Colonic mucosa (tissue), 4 donors: ENCODE results near the gene ZNF606. TPM values are rescaled to one million over a fixed set of nuclear protein-coding genes. Genes with fewer than 3 reads are reported as not detected.

ENCODE experiments used
- DNase-seq: peaks from one replicate; pipeline ENCODE4 v3.0.0-alpha.2; 2020
- H3K27ac ChIP-seq: fragments of 200-600 bp; one replicate; pipeline ENCODE4 v1.8.0; 2021
- H3K27me3 ChIP-seq: fragments of 200-600 bp; one replicate; pipeline ENCODE4 v1.8.0; 2021
- H3K36me3 ChIP-seq: fragments of 200-600 bp; one replicate; pipeline ENCODE4 v1.8.0; 2021
- H3K4me1 ChIP-seq: fragments of 200-600 bp; one replicate; pipeline ENCODE4 v1.8.0; 2021; ENCODE audit warnings: mild to moderate bottlenecking
- H3K4me3 ChIP-seq: fragments of 200-600 bp; one replicate; pipeline ENCODE4 v1.8.0; 2021
- H3K9ac ChIP-seq, 2 donors: one replicate each; pipeline ENCODE4 v1.7.0; 2013; ENCODE audit warnings: control low read depth in 2 of 2, low read depth in 2 of 2, low read length in 2 of 2
- H3K9me3 ChIP-seq: fragments of 200-600 bp; one replicate; pipeline ENCODE4 v1.8.0; 2021
- CTCF ChIP-seq: fragments of 200-600 bp; IDR thresholded peaks from one replicate; pipeline ENCODE4 v1.8.0; 2022; ENCODE audit warnings: antibody characterized with exemption, mild to moderate bottlenecking
- intact Hi-C: fragments of 100-400 bp; cut with DNase I; formaldehyde crosslinking; loops from one replicate; pipeline ENCODE4 v1.14.1; 2022
- total RNA-seq, 2 donors: library from RNA; stranded (reverse); fragmentation: NEBNext Ultra II Directional in 1 of 2; extraction: Animal tissue kit (Norgen Biotek cat#: 25700) in 1 of 2; gene quantifications; one replicate each; pipeline ENCODE4 v1.2.1, GENCODE V29; 2021
- donor health status: healthy.
- donor health status: DM: no; HTN: no; CAD: no.
- donor health status: DM: no; HTN: no; CAD: no.

The ZNF606 gene
- total RNA-seq, 2 donors from 2014 or later, result 8.7 to 12.2 TPM

DNA sequence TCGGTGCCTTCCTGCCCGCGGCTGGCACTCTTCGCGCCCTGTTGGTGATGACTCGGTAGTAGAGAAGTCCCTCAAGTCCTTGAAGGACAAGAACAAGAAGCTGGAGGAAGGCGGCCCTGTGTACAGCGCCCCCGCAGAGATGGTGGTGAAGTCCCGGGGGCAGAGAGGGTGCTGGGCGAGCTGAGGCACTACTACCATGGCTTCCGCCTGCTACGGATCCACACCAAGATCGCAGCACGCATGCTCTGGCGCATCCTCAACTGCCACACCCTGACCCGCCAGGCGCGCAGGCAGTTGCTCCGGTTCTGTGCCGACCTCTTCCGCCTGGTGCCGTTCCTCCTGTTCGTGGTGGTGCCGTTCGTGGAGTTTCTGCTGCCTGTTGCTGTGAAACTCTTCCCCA lies 42.3 kb upstream of the ZNF606 start:
- Histone ChIP-seq H3K4me3 (no peak overlapping the region), H3K4me1 (no peaks in the 10 kb centered on the region), H3K36me3 (no peaks in the 10 kb centered on the region), H3K27me3 (no peaks in the 10 kb centered on the region), H3K27ac (no peak overlapping the region), H3K9me3 (no peaks in the 10 kb centered on the region), H3K9ac (no peak overlapping the region)
- no peak for DNase-seq
- intact Hi-C loops, result no loop called here
- no peak for TF ChIP-seq CTCF

- no peak for TF ChIP-seq CTCF
- no peak for DNase-seq
- Histone ChIP-seq H3K4me3 (no peak overlapping the region), H3K27me3 (no peaks in the 10 kb centered on the region), H3K4me1 (no peaks in the 10 kb centered on the region), H3K9me3 (no peaks in the 10 kb centered on the region), H3K36me3 (no peaks in the 10 kb centered on the region), H3K27ac (no peak overlapping the region), H3K9ac (no peak overlapping the region)
- intact Hi-C loops, result no loop called here
These were observed 41.8 kb upstream of the ZNF606 start for GRCh38 chr19:58044391-58044790.

DNA sequence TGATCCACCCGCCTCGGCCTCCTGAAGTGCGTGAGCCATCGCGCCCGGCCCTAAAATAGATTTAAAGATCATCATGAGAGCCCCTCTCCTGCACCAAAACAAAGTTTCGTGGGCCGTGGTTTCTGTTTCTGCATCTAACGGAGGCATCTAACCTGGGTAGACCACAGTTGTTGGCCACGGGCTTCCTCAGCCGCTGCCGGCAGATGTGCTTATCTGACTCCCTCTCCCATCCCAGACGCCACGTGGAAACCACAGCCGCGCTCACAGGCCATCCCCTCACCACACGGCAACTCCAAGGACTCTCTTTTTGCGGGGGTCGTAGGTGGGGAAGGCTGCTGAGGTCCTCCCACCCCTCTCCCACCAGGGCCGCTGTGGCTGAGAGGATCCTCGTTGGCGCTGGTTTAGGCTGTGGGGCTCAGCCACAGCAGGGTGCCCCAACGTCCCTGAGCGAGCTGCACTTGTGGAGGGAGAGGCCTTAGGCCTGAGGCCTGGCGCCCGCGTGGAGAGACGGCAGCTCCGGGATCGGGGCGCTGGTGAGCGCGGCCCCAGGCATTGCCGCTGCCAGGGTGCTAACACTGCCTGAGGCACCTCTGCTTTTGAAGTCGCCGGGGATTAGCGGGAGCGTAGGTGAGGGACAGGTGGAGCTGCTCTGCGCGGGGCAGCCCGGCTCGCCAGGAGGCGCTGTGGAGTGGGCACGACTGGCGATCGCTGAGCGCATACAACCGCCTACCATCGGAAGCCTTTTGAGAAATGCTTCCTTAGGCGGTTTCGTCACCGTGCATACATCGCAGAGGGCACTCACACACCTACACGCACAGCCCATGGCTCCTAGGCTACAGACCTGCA lies 40.1 kb upstream of the ZNF606 start:
- Histone ChIP-seq H3K4me3 (no peak overlapping the region), H3K9me3 (no peaks in the 10 kb centered on the region), H3K27me3 (no peaks in the 10 kb centered on the region), H3K9ac (no peak overlapping the region), H3K36me3 (no peaks in the 10 kb centered on the region), H3K4me1 (no peaks in the 10 kb centered on the region), H3K27ac (no peak overlapping the region)
- intact Hi-C loops, result no loop called here
- DNase-seq, result no peak
- TF ChIP-seq CTCF, result no peak

- intact Hi-C loops, result no loop called here
- no peak for TF ChIP-seq CTCF
- no peaks in the 10 kb centered on the region for H3K9me3 ChIP-seq
These were observed 38.3 kb upstream of the ZNF606 start for GRCh38 chr19:58040751-58041525.

DNA sequence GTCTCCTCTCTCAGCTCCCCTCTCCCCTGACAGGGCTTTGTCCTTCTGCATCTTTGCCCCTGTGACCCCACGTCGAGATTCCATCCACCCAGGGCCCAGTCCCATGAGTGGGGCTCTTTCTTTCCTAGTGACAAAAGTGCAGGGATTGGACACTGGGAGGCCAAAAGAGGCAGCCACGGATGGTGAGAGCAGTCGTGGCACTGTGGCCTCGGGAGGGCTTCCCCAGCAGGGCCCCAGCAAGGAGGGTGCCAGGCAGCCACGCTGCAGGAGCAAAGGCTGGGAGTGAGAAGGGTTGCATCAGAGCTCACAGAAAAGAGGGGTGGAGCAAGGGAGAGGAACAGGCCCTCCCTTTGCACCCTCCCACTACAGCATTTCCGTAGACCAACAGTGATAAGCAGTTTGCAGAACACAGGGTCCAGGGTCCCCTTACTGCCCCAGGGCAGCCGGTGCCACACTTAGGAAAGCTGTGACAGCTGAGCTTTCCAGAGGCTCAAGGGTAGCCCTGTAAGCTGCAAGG lies 36.1 kb upstream of the ZNF606 start:
- H3K27ac ChIP-seq, result no peak overlapping the region
- TF ChIP-seq CTCF, result no peak
- H3K27me3 ChIP-seq, result no peaks in the 10 kb centered on the region
- no peaks in the 10 kb centered on the region for H3K4me1 ChIP-seq
- no peaks in the 10 kb centered on the region for H3K36me3 ChIP-seq
- H3K9me3 ChIP-seq, result no peaks in the 10 kb centered on the region
- H3K9ac ChIP-seq, result no peak overlapping the region
- intact Hi-C loops, result no loop called here
- no peak for DNase-seq
- no peak overlapping the region for H3K4me3 ChIP-seq

More at GRCh38 chr19:58040751-58041525, 38.3 kb upstream of the ZNF606 start:
- Histone ChIP-seq H3K4me3 (no peak overlapping the region), H3K27me3 (no peaks in the 10 kb centered on the region), H3K4me1 (no peaks in the 10 kb centered on the region), H3K27ac (no peak overlapping the region), H3K9ac (no peak overlapping the region), H3K36me3 (no peaks in the 10 kb centered on the region)
- no peak for DNase-seq
